IPS DF 4.7 (cell line): Measurements from ENCODE around the gene PRKAA2.

ENCODE experiments used
- DNase-seq: peaks from one replicate; pipeline ENCODE4 v3.0.0-alpha.2; 2013; ENCODE audit warnings: low spot score; ENCODE audit errors: extremely low read depth

The PRKAA2 gene

DNA sequence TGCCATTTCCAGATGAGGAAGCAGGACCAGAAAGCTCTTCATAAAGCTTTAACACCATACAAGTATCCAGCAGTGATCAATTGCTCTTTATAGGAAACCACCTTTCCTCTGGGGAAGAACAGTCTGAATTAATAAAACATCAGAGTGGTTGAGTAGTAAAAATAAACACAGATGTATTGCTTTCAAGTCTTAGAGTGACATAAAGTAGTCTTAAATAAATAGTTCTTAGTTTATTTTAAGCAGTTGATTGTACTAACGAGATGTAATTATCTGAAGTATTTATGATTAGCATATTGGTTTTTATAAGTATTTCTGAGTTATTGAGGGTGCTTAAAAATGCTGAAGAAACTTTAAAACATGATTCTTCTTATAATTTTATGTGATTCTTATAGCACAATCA, 67.0 kb downstream of the PRKAA2 start:
- no peak for DNase-seq

DNA sequence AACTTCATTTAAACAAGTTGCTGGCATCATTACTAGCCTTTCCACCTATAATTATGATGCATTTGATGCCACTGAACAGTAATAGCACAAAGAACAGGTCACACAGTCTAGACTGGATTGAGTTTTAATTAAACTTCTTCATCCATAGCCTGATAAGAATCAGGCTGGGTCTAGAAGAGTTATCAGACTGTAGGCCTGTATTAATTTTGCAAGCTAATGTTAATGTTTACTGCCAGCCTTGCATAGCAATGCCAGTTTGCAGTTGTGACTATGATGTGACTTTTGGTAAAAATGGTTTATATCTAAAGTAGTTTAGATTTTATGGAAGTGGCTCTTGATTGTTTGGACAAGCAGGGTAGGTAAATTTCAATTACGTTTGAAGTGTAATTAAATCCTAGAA, 68.0 kb downstream of the PRKAA2 start:
- no peak for DNase-seq

DNA sequence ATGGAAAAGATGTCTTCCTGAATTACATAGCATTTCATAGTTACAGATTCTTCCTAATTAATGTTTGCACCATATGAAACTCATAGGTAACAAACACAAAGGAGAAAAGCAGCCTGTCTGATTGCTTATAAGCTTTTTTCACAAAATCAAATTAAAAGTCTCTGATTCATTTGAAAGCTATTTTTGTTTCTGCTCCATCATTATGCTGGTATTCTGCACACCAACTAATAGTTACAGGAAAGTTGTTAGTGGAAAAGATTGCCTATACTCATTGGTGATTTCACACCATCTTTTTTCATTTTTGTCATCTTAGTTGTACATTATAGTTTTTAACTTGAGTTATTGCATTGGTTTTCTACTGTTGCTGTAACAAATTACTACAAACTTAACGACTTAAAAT, 70.0 kb downstream of the PRKAA2 start:
- no peak for DNase-seq

DNA sequence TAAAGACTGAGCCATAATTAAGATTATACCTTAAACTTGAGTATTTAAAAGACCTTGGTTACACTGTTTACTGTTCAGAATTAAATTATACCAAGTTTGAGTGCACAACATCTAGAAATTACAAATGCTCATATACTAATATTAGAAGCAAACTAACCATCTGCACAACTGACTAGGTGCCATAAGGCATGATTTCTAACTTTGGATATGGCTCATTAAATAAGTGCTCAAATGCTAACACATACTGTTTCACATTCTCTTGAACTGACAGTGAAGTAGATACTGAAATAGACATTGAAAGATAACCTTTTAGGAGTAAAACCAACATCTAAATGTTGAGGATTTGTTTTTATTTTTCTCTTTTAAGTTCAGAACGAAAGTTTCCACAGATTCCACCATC, 74.1 kb downstream of the PRKAA2 start:
- DNase-seq = no peak

DNA sequence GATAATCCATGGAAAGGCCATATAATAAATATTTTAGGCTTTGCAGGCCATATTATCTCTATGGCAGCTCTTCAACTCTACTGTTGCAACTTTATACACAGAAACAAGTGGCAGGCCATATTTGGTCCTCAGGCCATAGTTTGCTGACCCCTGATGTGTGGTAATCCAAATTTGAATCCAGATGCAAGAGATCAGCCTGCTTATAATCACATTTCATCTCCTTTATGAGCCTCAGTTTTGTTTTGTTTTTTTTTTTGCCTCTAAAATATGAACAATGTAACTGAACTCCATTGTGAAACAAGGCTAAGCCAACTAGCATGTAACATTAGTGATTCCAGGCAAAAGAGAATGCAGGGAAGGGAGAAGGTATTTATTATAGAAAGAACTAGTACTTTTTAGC, 81.6 kb downstream of the PRKAA2 start:
- DNase-seq = no peak

DNA sequence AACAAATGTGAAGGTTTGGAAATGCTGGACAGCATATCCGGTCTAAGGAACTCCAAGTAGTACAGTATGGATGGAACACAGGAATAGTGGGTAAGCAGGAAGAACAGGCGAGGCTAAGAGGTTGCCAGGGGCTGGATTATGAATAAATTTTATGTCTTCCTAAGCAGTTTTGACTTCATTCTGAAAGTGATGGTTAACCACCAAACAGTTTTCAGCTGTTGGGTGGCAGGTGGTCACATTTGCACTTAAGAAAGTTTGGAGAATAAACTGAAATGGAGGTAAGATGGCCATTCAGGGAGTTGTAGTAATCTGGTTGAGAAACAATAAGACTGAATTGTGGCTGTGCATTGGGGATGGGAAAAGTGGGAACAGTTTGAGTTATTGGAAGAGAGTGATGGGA, 83.8 kb downstream of the PRKAA2 start:
- no peak for DNase-seq

DNA sequence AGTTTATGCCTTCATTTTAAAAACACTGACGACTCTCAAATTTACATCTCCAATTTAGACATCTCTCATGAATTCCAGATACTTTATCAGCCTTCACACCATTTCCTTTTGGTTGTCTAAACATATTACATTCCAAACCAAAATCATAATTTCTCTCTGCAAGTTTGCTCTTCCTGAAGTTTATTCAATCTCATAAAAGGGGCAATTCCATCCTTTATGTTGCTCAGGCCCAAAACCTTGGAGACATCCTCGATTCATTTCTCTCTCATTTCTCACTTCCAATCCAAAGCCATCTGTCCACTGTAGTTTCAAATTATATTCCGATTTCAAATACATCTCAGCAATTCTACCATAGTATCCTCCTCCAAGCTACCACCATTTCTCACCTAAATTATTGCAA, 100.1 kb downstream of the PRKAA2 start:
- DNase-seq = no peak

DNA sequence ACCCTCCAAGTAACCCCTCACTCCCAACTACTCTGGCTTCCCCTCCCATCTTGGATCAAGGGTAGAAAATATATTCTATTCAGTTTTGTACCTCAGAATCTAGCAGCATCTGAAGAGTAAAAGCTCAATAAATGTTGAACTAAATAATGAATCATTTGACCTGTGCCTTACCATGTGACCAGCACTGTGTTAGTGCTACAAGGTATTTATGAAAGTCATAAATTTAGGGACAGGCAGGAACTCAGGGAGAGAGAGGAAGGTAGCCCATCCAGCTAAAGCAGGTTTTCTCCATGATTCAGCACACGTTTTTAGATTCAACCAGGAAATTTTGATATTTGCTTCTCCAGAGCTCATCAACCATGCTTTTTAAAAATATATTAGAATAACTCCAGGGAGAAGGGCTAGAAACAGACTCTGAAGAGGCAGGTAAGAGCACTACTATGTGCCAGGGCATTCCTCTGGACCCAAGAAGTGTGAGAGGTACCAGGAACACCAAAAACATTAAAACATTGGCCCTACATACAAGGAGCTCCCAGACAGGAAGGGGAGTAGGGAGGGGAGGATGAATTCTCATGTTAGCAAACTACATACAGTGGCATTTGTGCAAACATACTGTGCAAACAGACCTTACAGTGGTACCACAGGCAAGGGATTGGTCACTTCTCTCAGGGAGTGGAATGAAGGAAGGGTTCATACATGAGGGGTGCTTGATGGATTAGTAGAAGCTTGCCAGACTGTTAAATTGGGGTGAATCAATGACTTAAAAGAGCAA, 109.8 kb downstream of the PRKAA2 start:
- DNase-seq = no peak

DNA sequence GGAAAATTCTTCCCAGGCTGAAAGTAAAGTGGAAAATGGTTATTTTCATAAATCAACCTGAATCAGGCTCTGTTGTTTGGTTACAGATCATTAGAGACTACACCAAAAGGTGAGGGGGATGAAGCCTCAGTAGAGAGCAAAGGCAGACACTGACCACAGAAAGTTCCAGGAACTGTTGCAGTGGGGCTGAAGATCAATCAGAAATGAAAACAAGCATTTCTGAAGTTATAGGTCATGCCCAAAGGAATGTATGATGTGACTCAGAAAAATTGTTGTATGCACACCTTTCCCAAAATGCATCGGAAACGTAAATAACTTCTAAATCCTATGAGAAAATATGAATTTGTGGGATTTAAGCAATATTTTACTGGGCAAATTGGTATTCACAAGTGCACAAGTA, 110.8 kb downstream of the PRKAA2 start:
- DNase-seq = no peak

DNA sequence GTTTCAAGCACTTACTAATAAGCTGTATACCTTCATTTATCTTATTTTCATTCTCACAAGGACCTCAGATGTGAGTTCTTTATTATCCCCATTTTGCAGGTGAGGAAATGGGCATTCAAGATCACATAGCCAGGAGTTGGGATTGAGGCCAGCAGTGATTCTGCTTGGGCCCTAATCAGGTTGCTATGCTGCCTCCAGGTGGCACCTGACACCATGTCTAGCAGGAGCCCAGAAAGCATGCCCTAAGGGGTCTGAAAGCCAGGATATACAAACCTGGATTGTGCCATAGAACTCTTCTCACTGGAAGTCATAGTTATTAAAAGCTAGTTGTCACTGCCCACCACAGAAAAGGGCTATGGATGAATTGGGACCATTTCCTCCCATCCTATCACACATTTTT, 113.0 kb downstream of the PRKAA2 start:
- no peak for DNase-seq

DNA sequence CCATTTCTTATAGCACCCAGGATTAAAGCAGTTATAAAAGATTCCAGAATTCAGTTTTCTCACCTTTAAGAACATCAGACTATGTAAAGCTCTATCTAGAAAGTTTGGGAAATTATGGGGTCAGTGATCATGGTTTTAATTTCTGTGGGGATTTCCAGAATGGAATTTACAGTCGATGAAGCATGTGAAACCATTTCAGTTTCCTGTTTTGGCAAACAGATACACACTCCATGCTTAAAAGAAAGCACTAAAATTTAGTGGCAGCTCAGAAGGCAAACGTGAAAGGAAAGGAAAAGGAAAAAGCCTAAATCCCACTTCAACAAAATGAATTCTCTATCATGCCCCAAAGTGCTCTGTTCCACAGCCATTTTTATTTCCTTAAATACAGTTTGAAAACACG, 113.7 kb downstream of the PRKAA2 start:
- DNase-seq = no peak
